HG02973 (cell line): ENCODE data around the gene JAZF1.

Source experiments
- ATAC-seq: cut with Tn5 transposase; IDR thresholded peaks from one replicate; pipeline ENCODE4 v1.9.1; 2021; ENCODE audit warnings: moderate library complexity; ENCODE audit not compliant: unreplicated experiment

The JAZF1 gene

GRCh38 chr7:28112012-28112411 is 68.6 kb downstream of the JAZF1 start:
- ATAC-seq: no peak

GRCh38 chr7:28110427-28111012 is 70.1 kb downstream of the JAZF1 start:
- no peak for ATAC-seq

GRCh38 chr7:28108747-28109146 is 71.8 kb downstream of the JAZF1 start:
- no peak for ATAC-seq

GRCh38 chr7:28107960-28108359 is 72.6 kb downstream of the JAZF1 start:
- no peak for ATAC-seq

- no peak for ATAC-seq
Measured at GRCh38 chr7:28106321-28106829, 74.2 kb downstream of the JAZF1 start.

- no peak for ATAC-seq
Measured at GRCh38 chr7:28105234-28105633, 75.4 kb downstream of the JAZF1 start.

GRCh38 chr7:28104811-28105210 is 75.8 kb downstream of the JAZF1 start:
- no peak for ATAC-seq

- ATAC-seq: no peak
Measured at GRCh38 chr7:28104041-28104541, 76.5 kb downstream of the JAZF1 start.

- no peak for ATAC-seq
Measured at GRCh38 chr7:28102797-28103196, 77.8 kb downstream of the JAZF1 start.

- ATAC-seq: no peak
Measured at GRCh38 chr7:28096713-28097112, 83.9 kb downstream of the JAZF1 start.

GRCh38 chr7:28095231-28095630 is 85.4 kb downstream of the JAZF1 start:
- no peak for ATAC-seq

- ATAC-seq: no peak
Measured at GRCh38 chr7:28093623-28094232, 86.9 kb downstream of the JAZF1 start.

- no peak for ATAC-seq
Measured at GRCh38 chr7:28091190-28091589, 89.4 kb downstream of the JAZF1 start.

- no peak for ATAC-seq
Measured at GRCh38 chr7:28088901-28089714, 91.5 kb downstream of the JAZF1 start.

GRCh38 chr7:28088032-28088431 is 92.6 kb downstream of the JAZF1 start:
- ATAC-seq: no peak

GRCh38 chr7:28086198-28086597 is 94.4 kb downstream of the JAZF1 start:
- no peak for ATAC-seq

GRCh38 chr7:28083998-28084985 is 96.3 kb downstream of the JAZF1 start:
- no peak for ATAC-seq

GRCh38 chr7:28083164-28083997 is 97.2 kb downstream of the JAZF1 start:
- ATAC-seq: no peak

GRCh38 chr7:28082071-28082470 is 98.5 kb downstream of the JAZF1 start:
- no peak for ATAC-seq

- ATAC-seq: no peak
Measured at GRCh38 chr7:28081016-28081415, 99.6 kb downstream of the JAZF1 start.
